Spinal cord (tissue), 10 donors: ENCODE measurements around the gene TXNRD2. TPM values are rescaled to one million over a fixed set of nuclear protein-coding genes. Genes with fewer than 3 reads are reported as not detected.

ENCODE experiments used
- DNase-seq, 6 donors: peaks; one replicate each; pipeline versions ENCODE4 v3.0.0 to v3.0.0-alpha.2; 2013 to 2015; ENCODE audit warnings: low spot score in 6 of 6, low read depth in 4 of 6
- H3K27ac ChIP-seq: one replicate; pipeline ENCODE4 v1.5.1; 2013; ENCODE audit warnings: low read depth, low read length, control low read depth
- H3K27me3 ChIP-seq: one replicate; pipeline ENCODE4 v1.6.1; 2013; ENCODE audit warnings: low read length; ENCODE audit not compliant: control insufficient read depth, insufficient read depth
- H3K36me3 ChIP-seq: one replicate; pipeline ENCODE4 v1.6.1; 2013; ENCODE audit warnings: low read length; ENCODE audit not compliant: control insufficient read depth, insufficient read depth
- H3K4me1 ChIP-seq: one replicate; pipeline ENCODE4 v1.6.1; 2013; ENCODE audit warnings: low read length; ENCODE audit not compliant: control insufficient read depth, insufficient read depth
- H3K4me3 ChIP-seq: one replicate; pipeline ENCODE4 v1.5.1; 2013; ENCODE audit warnings: low read depth, low read length, control low read depth
- H3K9me3 ChIP-seq: one replicate; pipeline ENCODE4 v1.6.1; 2013; ENCODE audit warnings: low read length; ENCODE audit not compliant: control insufficient read depth, insufficient read depth
- WGBS: methylation state at CpG from one replicate; pipeline ENCODE4 v1.1.5; 2013; ENCODE audit warnings: missing lambda C conversion rate; ENCODE audit not compliant: insufficient coverage; 5-methylcytosine and 5-hydroxymethylcytosine counted together
- long read RNA-seq, 4 donors: transcript quantifications; one replicate each; lab custom pipeline, GENCODE V29; 2026
- polyA plus RNA-seq, 2 donors: library from polyadenylated mRNA; unstranded; fragments of 120-200 nt; gene quantifications; one replicate each; pipeline ENCODE4 v1.2.1, GENCODE V29; 2013; ENCODE audit not compliant: insufficient read length in 2 of 2
- total RNA-seq, 2 donors: library from RNA; depleted of rRNA in 1 of 2; stranded (reverse); fragments of 120-200 nt in 1 of 2; fragments of >200 nt in 1 of 2; gene quantifications; one replicate each; pipeline versions ENCODE4 v1.2.3 to v1.2.4, GENCODE V29; 2013 to 2014
- donor health status: healthy.

The TXNRD2 gene
- total RNA-seq (10 to 100 TPM; 17.1 to 21.7 TPM), polyA plus RNA-seq (10 to 100 TPM; 25.6 to 29.4 TPM)
- long read RNA-seq, donor 1, partial matches to known transcripts: 219 of 311 reads
- long read RNA-seq, donor 1, other reads (novel, unspliced or antisense): 92 of 311 reads
- long read RNA-seq, donor 2: 0 reads
- long read RNA-seq, donor 3, partial matches to known transcripts: 0 of 3 reads
- long read RNA-seq, donor 3, other reads (novel, unspliced or antisense): 0 of 3 reads
- long read RNA-seq, donor 4, partial matches to known transcripts: 0 of 4 reads
- long read RNA-seq, donor 4, other reads (novel, unspliced or antisense): 0 of 4 reads

DNA sequence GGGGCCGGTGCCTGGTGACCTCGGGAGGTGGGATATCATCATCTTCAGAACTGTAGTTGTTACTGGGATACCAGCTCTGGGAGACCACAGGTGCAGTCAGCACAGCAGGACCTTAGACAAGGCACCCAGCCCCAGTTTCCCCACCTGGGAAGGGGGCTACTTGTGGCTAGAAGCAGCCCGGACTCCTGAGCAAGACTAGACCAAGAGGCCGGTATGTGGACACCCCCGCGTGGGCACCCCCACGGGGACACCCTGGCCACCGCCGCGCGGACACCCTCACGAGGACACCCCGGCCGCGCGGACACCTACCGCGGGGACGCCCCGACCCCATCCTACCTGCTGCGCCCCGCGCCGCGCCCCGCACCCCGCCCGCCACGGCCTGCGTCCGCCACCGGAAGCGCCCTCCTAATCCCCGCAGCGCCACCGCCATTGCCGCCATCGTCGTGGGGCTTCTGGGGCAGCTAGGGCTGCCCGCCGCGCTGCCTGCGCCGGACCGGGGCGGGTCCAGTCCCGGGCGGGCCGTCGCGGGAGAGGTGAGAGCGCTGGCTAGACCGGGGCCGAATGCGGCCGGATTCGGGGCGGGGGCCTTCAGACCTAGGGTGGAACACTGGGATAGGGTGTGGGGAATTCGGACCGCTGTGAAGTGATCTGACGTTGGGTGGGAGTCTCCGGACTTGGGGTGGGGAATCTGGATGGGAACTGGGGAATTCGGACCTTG is at the start of gene TXNRD2, which contains the start of gene COMT:
TXNRD2 (minus strand) TSS at position 454 of the 718 bp plus-strand sequence; CDS start at position 439, 15 bp downstream.
COMT (plus strand) TSS at position 408 of the 718 bp plus-strand sequence. CDS start 20,755 bp downstream, outside the sequence.
- H3K4me3 ChIP-seq: peak within 1 kb of the TSS; percentile 63
- WGBS: 2% methylated on average over 63 of the region's 63 CpGs
- no peaks in the 10 kb centered on the region for H3K36me3 ChIP-seq
- peak within 1 kb of the TSS; percentile 93 for H3K27ac ChIP-seq
- no peaks in the 10 kb centered on the region for H3K9me3 ChIP-seq
- no peaks in the 10 kb centered on the region for H3K27me3 ChIP-seq
- DNase-seq: peak in 2 of 6 donors; percentile 84
- H3K4me1 ChIP-seq: peaks cover 35% of the 10 kb centered on the region

DNA sequence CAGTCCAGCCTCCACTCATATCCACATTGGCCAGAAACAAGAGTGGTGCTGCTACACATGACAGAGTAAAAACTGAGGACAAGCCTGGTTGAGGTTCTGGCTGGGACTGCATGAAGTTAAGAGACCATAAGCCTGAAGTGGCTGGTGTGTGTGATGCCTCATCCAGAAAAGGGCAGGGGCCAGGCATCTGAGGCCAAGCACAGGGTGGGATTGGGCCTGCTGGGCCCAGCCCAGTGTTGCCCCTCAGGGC is 49.7 kb upstream of the TXNRD2 start:
- Histone ChIP-seq H3K27me3 (no peaks in the 10 kb centered on the region), H3K4me1 (peaks cover 79% of the 10 kb centered on the region), H3K36me3 (peaks cover 63% of the 10 kb centered on the region), H3K9me3 (no peaks in the 10 kb centered on the region), H3K4me3 (no peak overlapping the region), H3K27ac (peak overlapping the region; percentile 77)
- no peak for DNase-seq

DNA sequence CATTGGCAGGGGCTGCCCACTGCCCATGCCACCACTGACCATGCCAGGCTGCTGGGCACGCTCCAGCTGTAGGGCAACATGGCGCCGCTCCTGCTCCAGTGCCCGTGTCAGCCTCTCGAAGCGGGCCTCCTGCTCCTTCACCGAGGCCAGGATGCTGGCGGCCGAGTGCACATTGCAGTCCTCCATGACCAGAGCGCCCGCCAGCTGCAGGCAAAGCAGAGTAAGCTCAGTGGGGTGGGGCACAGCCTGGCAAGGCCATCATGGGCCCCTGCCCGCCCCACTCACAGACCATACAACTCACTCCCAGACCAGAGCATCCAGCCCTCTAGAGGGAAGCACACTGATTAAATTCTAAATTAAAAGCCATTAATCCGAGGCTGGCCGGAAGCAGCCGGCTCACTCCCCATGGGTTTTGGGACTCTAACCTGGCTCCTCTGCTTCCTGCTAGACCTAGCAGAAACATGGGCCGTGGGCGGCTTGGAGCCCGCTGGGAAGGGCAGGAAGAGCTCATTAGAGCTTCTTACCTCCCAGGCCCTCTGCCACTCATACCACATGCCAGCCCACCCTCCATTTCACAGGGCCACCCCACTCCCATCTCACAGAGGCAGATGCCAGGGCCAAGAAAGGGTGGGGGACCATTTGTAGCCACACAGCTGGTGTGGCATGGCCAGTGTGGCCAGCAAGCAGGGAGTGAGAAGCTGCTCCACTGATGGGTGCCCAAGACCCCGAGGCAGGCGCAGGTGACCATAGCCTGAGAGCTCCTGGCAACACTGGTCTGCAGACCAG is 49.2 kb upstream of the TXNRD2 start:
- Histone ChIP-seq H3K27ac (peak overlapping the region; percentile 77), H3K27me3 (no peaks in the 10 kb centered on the region), H3K9me3 (no peaks in the 10 kb centered on the region), H3K4me3 (no peak overlapping the region), H3K4me1 (peaks cover 79% of the 10 kb centered on the region), H3K36me3 (peaks cover 60% of the 10 kb centered on the region)
- DNase-seq: peak in 1 of 6 donors; percentile 68
- 81% methylated on average over 20 of the region's 20 CpGs for WGBS

DNA sequence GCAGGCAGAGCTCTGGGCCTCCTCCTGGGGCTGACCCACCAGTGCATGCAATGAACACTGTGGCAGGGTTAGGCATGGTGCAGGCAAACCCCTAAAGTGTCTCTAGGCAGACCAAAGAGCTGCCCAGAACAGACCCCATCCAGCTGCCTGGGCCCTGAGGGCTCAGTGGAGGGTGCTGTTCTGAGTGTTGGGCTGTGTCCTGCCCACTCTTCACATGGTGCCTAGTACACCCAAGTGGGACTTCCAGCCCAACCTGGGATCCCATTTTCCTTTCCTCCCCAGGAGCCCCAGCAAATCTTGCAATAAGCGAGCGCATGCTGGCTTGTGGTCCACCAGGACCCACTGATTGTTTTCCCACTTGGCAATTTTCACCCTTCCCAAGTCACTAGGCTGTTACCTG is 48.6 kb upstream of the TXNRD2 start:
- Histone ChIP-seq H3K27me3 (no peaks in the 10 kb centered on the region), H3K9me3 (no peaks in the 10 kb centered on the region), H3K4me3 (no peak overlapping the region), H3K36me3 (peaks cover 60% of the 10 kb centered on the region), H3K27ac (no peak overlapping the region), H3K4me1 (peaks cover 79% of the 10 kb centered on the region)
- 86% methylated on average over 2 of the region's 2 CpGs for WGBS
- DNase-seq: no peak

DNA sequence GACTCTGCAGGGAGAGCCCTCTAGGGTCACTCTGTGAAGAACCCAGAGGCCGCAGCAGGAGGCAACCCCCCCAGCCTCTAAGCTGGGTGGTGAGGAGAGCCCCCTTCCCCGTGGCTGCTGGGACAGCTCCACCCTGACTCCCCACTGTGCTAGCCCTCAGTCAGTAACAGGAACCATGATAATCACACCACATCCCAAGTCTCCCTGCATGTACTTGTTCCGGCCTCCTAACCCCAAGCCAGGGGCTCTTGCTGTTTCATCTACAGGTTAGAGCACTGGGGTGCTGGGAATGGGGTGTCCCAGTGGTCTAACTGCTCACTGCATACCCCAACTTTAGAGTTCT is 48.1 kb upstream of the TXNRD2 start:
- WGBS: 56% methylated on average over 2 of the region's 3 CpGs
- H3K9me3 ChIP-seq: no peaks in the 10 kb centered on the region
- no peak overlapping the region for H3K4me3 ChIP-seq
- H3K27me3 ChIP-seq: no peaks in the 10 kb centered on the region
- DNase-seq: no peak
- peaks cover 63% of the 10 kb centered on the region for H3K36me3 ChIP-seq
- no peak overlapping the region for H3K27ac ChIP-seq
- peaks cover 84% of the 10 kb centered on the region for H3K4me1 ChIP-seq

DNA sequence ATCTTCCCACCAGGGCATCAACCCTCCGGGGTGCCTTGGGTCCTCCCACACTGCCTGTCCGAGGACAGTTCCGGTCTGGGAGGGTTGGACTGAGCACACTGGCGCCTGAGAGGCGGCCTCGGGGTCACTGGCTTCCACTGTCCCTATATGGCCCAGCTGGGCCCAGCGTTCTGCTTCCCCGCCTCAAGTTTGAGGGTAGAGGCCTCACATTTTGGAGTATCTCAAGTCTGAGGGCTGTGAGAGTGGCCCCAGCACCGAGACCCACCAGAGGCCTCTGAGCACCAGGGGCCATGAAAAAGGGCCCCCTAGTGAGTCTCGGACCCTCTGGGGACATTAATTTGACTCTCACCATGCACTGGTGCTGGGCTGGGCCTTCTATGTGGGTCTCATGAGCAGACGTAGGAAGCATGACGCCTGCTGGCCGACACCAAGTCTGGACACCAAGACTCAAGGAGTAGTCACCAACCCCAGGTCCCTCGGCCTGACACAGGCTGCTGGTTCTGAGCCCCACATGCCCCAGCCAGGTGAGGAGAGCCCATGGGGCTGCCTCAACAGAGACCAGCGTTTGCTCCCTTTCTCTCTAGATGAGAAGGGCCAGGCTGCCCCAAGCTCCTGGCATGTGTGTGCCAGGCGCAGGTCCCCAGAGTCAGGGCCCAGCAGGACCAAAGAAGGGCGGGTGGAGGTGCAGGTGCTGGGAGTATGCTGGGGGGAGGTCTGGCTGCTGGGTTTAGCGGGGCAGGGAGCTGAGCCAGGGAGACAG is 47.5 kb upstream of the TXNRD2 start:
- Histone ChIP-seq H3K4me3 (no peak overlapping the region), H3K36me3 (peaks cover 68% of the 10 kb centered on the region), H3K27me3 (no peaks in the 10 kb centered on the region), H3K27ac (no peak overlapping the region), H3K4me1 (peaks cover 89% of the 10 kb centered on the region), H3K9me3 (no peaks in the 10 kb centered on the region)
- 82% methylated on average over 17 of the region's 18 CpGs for WGBS
- no peak for DNase-seq

DNA sequence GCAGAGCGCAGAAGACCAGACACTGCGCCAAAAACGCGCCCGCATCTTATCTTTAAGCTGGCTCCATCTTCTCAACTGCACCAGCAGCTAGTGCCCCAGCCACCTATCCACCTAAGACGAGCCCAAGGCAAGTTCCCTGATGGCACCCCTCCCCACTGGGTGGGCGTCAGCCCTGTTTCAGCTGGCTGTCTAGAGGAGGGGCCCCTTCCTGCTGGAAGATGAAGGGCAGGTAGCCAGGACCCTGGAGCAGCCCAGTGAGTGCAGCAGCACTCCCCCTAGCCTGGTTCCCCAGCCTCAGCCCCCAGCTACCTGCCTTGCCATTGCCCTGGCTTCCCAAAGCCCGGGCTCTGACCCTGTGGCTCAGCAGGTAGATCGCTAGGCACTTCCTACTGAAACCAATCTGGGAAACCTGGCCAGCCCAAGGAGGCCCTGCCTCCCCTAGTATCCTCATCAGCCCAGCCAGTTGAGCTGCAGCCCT is 46.8 kb upstream of the TXNRD2 start:
- H3K9me3 ChIP-seq: no peaks in the 10 kb centered on the region
- no peak overlapping the region for H3K4me3 ChIP-seq
- no peaks in the 10 kb centered on the region for H3K27me3 ChIP-seq
- H3K27ac ChIP-seq: no peak overlapping the region
- H3K4me1 ChIP-seq: peaks cover 93% of the 10 kb centered on the region
- peaks cover 70% of the 10 kb centered on the region for H3K36me3 ChIP-seq
- no peak for DNase-seq
- 88% methylated on average over 9 of the region's 9 CpGs for WGBS

DNA sequence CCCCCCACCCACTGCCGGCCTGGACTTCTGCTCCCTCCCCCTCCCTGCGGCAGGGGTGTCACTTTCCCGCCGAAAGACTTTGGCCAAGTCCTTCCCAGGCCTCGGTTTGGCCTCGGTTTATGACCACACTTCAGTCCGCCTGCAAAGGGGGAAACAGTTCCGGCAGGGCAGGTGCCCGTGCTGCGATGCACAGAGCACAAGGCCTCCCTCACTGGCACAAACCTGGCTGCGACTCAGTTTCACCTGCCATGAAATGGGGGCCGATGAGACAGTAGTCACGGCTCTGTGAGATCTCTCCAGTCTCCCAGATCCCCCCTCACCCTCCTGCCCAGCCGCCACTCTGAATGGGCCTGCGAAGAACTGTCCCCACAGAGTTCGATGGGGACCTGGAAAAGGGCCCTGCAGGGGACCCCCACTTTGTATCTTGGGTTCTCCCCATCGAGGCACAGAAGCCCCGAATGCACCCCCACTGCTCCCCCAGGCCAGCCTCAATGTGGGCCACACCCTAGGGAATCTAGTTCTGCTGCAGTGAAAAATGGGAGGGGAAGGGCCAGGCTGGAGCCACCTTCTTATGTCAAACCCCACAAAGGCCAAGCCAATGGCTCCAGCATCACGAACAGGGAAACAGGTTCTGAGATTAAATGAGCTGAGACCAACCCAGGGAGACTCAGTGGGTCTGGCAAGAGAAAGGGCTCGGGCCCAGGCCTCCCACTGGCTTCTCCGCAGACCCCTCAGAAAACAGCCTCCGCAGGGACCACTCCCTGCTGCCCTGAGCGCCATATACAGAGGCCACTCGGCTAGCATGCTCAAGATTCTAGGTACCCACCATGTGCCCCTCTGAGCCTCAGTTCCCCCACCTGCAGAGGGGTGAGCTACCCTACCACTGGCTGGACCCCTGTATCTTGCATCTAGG is 46.0 kb upstream of the TXNRD2 start:
- 46% methylated on average over 21 of the region's 24 CpGs for WGBS
- H3K27me3 ChIP-seq: no peaks in the 10 kb centered on the region
- no peak for DNase-seq
- H3K4me3 ChIP-seq: no peak overlapping the region
- peak overlapping the region; percentile 16 for H3K27ac ChIP-seq
- H3K36me3 ChIP-seq: peaks cover 71% of the 10 kb centered on the region
- no peaks in the 10 kb centered on the region for H3K9me3 ChIP-seq
- peaks cover 93% of the 10 kb centered on the region for H3K4me1 ChIP-seq
